GM19395 (cell line): ENCODE results near the gene TUBGCP6.
A peak's percentile ranks its signal among the peaks of the same experiment; 100 is the strongest.
"Not testable (repeated sequence)": the region's sequence is repeated elsewhere in the genome, so short reads cannot be mapped to it uniquely, and the experiment has no call there.

ENCODE experiments used
- ATAC-seq: cut with Tn5 transposase; IDR thresholded peaks from one replicate; pipeline ENCODE4 v1.9.1; 2021; ENCODE audit warnings: mild to moderate bottlenecking, moderate library complexity; ENCODE audit not compliant: unreplicated experiment

TUBGCP6 gene

DNA sequence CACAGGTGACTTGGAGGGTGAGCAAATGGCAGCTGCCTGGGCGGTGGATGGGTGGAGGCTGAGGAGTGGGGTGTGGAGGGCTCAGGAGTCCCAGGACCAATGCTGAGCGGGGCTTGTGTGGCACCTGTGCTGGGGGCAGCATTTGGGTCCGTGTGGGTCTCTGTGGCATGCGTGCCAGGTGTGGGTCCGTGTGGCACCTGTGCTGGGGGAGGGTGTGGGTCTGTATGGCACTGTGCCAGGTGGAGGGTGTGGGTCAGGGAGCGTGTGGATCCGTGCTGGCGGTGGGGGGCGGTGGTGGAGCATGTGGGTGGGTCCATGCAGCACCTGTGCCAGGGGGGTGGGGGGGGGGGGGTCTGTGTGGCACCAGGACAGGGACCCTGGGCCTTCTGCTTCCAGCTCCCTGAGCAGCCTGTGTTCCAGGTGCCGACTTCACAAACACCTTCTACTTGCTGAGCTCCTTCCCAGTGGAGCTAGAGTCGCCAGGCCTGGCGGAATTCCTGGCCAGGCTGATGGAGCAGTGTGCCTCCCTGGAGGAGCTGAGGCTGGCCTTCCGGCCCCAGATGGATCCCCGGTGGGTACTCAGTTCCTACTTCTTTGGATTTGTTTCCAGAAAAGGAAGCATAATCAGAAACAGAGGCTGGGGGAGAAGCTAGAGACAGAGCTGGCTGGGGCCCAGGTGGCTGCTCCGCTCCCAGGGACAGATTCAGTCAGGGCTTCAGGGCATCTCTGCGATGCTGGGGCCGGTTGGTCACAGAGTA lies 29.3 kb downstream of the TUBGCP6 start:
- ATAC-seq = no peak

DNA sequence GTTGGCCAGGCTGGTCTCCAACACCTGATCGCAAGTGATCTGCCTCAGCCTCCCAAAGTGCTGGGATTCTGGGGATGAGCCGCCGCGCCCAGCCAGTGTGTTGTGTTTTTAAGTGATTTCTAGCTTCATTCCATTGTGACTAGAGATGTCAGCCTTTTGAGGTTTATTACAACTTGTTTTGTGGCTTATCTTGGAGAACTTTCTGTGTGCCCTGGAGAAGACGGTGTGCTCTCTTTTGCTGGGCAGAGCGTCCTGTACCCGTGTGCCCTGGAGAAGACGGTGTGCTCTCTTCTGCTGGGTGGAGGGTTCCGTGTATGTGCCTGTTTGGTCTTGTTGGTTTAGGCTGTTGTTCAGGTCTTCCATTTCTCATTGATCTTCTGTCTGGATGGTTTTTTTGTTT lies 31.6 kb downstream of the TUBGCP6 start:
- ATAC-seq = no peak

GRCh38 chr22:50211147-50211546 lies 33.7 kb downstream of the TUBGCP6 start:
- ATAC-seq = no peak

DNA sequence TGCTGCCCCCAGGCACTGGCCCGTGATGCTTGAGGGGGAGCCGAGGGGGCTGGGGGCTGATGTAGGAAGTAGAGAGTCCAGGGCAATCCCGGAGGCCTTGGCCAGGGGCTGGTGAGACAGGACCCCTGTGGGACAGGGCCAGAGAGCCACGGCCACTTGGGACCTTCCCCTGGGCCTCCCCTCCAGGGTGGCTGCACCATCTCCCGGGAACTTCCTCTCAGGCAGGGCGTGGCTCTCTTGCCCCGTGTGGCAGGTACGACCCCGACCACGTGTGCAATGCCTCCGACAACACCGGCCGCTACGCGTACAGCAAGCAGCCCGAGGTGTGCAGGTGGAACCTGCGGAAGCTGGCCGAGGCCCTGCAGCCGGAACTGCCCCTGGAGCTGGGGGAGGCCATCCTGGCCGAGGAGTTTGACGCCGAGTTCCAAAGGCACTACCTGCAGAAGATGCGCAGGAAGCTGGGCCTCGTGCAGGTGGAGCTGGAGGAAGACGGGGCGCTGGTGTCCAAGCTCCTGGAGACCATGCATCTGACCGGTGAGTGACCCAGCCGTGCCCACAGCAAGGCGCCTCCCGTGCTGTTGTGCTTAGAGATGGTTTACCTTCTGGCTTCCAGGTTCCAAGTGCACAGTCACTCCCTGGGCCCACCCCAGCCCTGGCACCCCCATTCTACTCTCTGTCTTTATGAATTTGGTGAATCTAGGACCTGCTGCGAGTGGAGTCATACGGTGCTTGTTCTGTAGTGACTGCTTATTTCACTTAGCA lies 34.3 kb downstream of the TUBGCP6 start:
- no peak for ATAC-seq

- no peak for ATAC-seq
These were observed 34.9 kb downstream of the TUBGCP6 start for GRCh38 chr22:50209893-50210292.

DNA sequence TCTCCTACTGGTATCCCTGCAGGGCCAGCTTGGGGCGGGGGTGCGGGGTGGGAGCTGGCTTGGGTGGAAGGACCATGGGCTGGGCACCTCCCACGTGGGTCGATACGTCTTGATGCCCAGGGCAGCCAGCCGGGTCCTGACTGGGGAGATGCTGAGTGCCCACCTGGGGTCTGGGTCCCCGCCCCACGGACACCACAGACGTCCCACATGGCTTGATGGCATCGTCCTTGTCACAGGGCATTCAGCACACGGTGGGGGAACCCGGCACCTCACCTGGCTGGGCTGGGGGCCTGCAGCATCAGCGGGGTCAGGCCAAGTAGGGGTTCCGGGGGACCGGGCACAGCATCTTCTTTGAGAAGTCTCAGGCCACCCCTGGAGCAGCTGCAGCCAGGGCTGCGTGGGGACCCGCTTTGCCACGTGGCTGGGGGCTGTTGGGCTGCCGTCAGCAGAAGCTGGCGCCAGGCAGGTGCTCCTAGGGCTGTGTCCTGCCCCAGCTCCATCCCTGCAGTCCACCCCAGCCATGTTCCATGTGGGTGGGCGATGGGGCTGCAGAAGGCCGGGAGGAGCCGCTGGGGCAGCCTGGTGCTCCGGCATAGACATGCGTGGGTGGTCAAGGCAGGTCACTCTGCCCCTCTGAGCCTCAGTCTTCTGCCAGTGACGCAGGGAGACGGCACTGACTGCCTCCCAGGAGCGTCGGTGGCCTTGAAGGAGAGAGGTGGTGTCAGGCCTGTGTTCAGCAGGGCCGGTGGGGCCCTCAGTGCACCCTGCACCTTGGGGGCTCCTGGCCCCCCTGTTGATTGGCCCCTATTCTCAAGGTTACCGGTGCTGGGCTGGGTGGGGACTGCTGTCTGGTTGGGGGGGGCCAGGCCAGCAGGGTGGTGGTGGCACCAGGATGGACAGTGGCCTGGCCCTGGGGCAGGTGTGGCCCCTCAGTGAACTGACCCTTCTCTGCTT lies 35.6 kb downstream of the TUBGCP6 start:
- no peak for ATAC-seq

DNA sequence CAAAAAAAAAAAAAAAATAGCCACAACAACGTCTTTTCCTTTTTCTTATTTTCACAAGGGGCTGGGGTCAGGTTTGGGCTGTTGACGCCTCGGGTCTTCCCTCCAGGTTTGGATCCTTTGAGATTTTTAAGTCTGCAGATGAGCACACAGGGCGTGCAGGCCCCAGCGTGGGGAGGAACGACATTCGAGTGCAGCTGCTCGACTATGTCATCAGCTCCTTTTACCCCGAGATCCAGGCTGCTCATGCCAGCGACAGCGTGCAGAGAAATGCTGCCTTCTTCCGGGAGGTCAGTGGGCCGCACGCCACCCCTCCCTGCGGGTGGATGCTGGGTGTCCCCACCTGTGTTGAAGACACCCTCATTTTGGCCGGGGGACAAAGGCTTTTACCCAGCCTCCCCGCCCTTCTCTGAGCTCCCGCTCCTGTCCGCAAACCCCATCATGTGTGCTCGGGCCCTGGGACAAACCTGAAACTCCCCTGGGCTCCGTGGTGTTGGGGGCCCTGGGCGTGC lies 36.3 kb downstream of the TUBGCP6 start:
- no peak for ATAC-seq

- ATAC-seq = no peak
These were observed 37.3 kb downstream of the TUBGCP6 start for GRCh38 chr22:50207383-50208140.

DNA sequence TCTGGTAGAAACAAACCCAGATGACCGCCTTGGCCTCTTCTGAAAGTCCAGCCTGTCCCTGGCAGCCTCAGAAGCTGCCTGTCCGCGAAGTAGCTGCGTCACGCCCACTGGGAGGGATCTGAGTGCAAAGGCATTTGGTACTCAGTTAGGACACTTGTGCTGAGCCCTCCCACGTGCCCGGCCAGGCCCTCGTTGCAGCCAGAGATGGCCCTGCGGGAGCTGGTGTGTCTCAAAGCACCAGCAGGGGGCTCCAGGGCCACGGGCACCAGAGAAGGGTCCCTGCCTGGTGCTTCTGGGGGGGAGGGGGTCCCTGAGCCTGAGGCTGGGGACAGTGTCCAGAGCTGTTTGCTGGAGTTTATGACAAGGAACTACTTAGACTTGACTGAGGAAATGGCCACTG lies 38.2 kb downstream of the TUBGCP6 start:
- ATAC-seq = no peak

- ATAC-seq = no peak
These were observed 38.8 kb downstream of the TUBGCP6 start for GRCh38 chr22:50205781-50206569.

DNA sequence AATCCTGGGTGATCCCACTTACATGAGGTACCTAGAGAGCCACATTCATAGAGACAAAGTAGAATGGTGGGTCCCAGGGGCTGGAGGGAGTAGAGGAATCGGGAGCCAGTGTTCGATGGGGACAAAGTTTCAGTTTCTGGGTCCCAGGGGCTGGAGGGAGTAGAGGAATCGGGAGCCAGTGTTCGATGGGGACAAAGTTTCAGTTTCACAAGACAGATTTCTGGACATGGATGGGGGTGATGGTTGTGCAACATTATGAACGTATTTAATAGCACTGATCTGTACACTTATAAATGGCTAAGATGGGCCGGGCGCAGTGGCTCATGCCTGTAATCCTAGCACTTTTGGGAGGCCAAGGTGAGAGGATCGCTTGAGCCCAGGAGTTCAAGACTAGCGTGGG lies 39.8 kb downstream of the TUBGCP6 start:
- not testable (repeated sequence) for ATAC-seq

- ATAC-seq = no peak
These were observed 40.3 kb downstream of the TUBGCP6 start for GRCh38 chr22:50204571-50204970.

DNA sequence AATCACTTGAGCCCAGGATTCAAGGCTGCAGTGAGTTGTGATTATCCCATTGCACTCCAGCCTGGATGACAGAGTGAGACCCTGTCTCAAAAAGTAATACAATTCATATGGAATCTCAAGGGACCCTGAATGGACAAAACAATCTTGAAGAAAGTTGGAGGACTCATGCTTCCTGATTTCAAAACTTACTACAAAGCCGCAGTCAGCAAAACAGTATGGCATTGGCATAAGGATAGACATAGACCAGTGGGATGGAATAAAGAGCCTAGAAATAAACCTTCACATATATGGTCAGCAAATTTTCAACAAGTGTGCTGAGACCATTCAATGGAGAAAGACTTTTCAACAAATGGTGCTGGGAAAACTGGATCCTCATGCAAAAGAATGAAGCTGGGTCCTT lies 41.5 kb downstream of the TUBGCP6 start:
- ATAC-seq = no peak

DNA sequence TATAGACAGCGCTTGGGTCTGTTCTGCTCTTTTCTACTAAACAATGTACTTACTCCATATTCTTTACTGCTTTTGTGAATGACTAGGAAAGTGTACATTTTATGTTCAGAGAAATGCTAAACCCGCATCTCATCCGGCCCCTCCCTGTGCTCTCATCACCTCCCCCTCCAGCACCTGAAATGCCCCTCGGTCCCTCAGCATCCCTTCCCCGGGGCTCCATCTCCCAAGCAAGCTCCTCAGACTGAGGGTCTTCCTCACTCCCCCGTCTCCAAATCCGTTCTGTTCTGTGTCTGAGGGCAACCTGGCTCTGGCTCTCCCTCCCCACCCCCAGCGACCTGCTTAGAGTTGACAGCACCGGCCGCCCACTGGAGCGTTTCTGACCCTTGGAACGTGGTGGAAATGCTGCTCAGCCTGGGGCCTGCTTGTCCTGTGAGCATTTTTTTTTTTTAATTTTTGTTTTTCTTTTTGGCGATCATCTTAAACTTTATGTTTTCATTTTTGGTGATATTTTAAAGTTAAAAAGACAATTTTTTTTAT lies 42.6 kb downstream of the TUBGCP6 start:
- no peak for ATAC-seq

DNA sequence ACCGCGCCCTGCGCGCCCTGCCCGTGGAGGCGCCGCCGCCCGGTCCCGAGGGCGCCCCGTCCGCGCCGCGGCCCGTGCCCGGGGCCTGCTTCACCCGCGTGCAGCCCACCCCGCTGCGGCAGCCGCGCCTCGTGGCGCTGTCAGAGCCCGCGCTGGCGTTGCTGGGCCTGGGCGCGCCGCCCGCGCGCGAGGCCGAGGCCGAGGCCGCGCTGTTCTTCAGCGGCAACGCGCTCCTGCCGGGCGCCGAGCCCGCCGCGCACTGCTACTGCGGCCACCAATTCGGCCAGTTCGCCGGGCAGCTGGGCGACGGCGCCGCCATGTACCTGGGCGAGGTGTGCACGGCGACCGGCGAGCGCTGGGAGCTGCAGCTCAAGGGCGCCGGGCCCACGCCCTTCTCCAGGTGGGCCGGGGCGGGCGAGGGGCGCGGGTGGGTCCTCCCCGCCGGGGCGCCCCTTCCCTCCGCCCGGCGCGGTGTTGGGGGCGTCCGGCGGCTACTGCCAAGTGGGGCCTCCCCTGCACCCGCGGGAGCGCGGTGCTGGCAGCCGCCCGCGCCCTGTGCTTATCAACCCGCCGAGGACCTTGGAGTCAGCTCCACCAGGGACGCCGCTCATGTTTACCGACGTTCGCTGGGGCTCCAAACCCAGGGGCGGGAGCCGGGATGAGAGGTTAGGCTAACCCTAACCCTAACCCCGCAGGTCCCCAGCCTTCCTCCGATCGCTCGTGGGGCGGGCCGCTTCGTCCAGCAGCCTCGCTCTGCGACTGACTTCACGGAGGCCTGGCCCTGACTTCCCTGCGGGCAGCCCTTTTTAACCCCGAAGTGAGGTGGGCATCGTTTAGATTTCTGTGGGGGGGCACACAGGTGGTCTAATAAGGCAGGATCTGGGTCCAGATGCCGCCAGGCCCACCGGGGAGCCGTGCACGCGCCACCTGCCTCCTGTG lies 43.4 kb downstream of the TUBGCP6 start:
- ATAC-seq = peak; percentile 21

- ATAC-seq = peak; percentile 70
These were observed 44.2 kb downstream of the TUBGCP6 start, which contains the start of gene SELENOO for GRCh38 chr22:50200461-50201190. TSS of gene SELENOO (plus strand) at chr22:50201011. CDS start at chr22:50201037, 26 bp downstream.

- peak; percentile 17 for ATAC-seq
These were observed 44.9 kb downstream of the TUBGCP6 start for GRCh38 chr22:50199829-50200460.
